Effector memory CD4-positive, alpha-beta T cell (primary cell): ENCODE results near the gene PDE3A.
"Not testable (repeated sequence)": the region's sequence is repeated elsewhere in the genome, so short reads cannot be mapped to it uniquely, and the experiment has no call there.

Source experiments
- DNase-seq, 3 donors: peaks; one replicate each; pipeline ENCODE4 v3.0.0-alpha.2; 2020
- H3K27ac ChIP-seq: 2 replicates; pipeline ENCODE4 v1.7.0; 2013; ENCODE audit warnings: mild to moderate bottlenecking, low read length, moderate library complexity; ENCODE audit not compliant: insufficient read depth, poor library complexity, severe bottlenecking
- H3K27me3 ChIP-seq: replicated peaks from 2 replicates; pipeline ENCODE4 v1.7.0; 2013; ENCODE audit warnings: mild to moderate bottlenecking, low read length; ENCODE audit not compliant: insufficient read depth, control insufficient read depth, poor library complexity, severe bottlenecking
- H3K36me3 ChIP-seq: 2 replicates; pipeline ENCODE4 v1.7.0; 2013; ENCODE audit warnings: mild to moderate bottlenecking, low read length, moderate library complexity; ENCODE audit not compliant: control insufficient read depth, insufficient read depth
- H3K4me1 ChIP-seq: 2 replicates; pipeline ENCODE4 v1.7.0; 2013; ENCODE audit warnings: low read length, mild to moderate bottlenecking; ENCODE audit not compliant: control insufficient read depth, insufficient read depth, poor library complexity, severe bottlenecking
- H3K4me3 ChIP-seq: 2 replicates; pipeline ENCODE4 v1.7.0; 2013; ENCODE audit warnings: low read length, low read depth, mild to moderate bottlenecking; ENCODE audit not compliant: insufficient read depth, poor library complexity, severe bottlenecking
- H3K9me3 ChIP-seq: 2 replicates; pipeline ENCODE4 v1.7.0; 2013; ENCODE audit warnings: mild to moderate bottlenecking, low read length, moderate library complexity; ENCODE audit not compliant: control insufficient read depth

Gene PDE3A

GRCh38 chr12:20601668-20602280 is 233.4 kb downstream of the PDE3A start:
- H3K4me3 ChIP-seq = no peak overlapping the region
- no peak overlapping the region for H3K27ac ChIP-seq
- no peaks in the 10 kb centered on the region for H3K4me1 ChIP-seq
- H3K27me3 ChIP-seq = no peaks in the 10 kb centered on the region
- no peaks in the 10 kb centered on the region for H3K9me3 ChIP-seq
- no peak for DNase-seq
- no peaks in the 10 kb centered on the region for H3K36me3 ChIP-seq

GRCh38 chr12:20602641-20603391 is 234.5 kb downstream of the PDE3A start:
- Histone ChIP-seq H3K27ac (no peak overlapping the region), H3K27me3 (no peaks in the 10 kb centered on the region), H3K4me3 (no peak overlapping the region), H3K4me1 (no peaks in the 10 kb centered on the region), H3K36me3 (no peaks in the 10 kb centered on the region), H3K9me3 (no peaks in the 10 kb centered on the region)
- no peak for DNase-seq

DNA sequence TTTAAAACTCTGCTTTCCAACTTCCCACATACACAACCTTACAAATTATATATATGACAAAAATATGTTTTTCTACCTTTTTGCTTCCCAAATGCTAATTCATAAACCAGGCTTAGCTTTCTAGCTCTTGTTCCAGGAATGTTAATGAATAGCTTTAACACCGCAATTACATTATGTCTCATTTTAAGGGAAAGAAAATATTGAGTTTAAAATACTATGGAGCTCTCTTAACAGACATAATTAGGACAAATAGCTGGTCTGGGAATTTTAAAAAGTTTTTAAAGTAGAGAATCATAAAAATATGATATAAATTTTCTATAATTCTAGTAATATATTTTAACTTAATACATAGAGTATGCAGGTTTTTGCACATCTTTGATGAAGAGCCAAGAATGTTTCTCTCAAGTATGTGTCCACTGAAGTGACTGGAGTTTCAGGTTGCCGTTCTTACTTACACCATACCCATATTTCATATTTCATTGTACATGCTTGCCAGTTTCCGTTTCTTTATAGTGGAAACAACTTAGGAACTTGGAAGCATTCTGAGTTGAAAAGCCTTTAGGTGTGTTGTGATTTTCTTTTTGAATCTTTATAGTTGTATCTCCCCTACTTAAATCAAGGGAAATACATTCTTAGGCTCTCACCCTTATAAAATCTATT is 236.2 kb downstream of the PDE3A start:
- Histone ChIP-seq H3K27me3 (no peaks in the 10 kb centered on the region), H3K4me1 (no peaks in the 10 kb centered on the region), H3K4me3 (no peak overlapping the region), H3K36me3 (no peaks in the 10 kb centered on the region), H3K27ac (no peak overlapping the region), H3K9me3 (no peaks in the 10 kb centered on the region)
- DNase-seq = no peak

GRCh38 chr12:20615020-20615419 is 246.7 kb downstream of the PDE3A start:
- not testable (repeated sequence) for H3K4me1 ChIP-seq, H3K9me3 ChIP-seq, H3K36me3 ChIP-seq, DNase-seq, H3K27ac ChIP-seq, H3K27me3 ChIP-seq, H3K4me3 ChIP-seq

DNA sequence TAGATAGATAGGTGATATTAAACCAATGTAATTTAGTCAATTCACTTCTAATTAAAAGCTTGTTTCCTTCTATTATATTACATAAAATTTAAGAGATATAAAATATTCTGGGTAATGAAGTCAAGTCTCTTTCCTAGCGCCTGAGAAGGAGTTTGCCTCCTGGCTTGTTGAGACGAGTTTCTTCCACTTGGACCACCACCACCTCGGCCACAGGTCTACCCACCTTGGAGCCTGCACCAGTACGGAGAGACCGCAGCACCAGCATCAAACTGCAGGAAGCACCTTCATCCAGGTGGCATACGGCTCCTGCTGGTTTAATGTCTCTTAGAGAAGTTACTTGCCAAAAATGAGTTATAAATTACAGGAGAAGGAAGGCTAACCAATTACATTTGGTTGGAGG is 247.8 kb downstream of the PDE3A start:
- Histone ChIP-seq H3K9me3 (no peaks in the 10 kb centered on the region), H3K36me3 (no peaks in the 10 kb centered on the region), H3K27ac (no peak overlapping the region), H3K27me3 (no peaks in the 10 kb centered on the region), H3K4me1 (no peaks in the 10 kb centered on the region), H3K4me3 (no peak overlapping the region)
- no peak for DNase-seq

- Histone ChIP-seq H3K4me1 (no peaks in the 10 kb centered on the region), H3K36me3 (no peaks in the 10 kb centered on the region), H3K9me3 (no peaks in the 10 kb centered on the region), H3K4me3 (no peak overlapping the region), H3K27me3 (no peaks in the 10 kb centered on the region), H3K27ac (no peak overlapping the region)
- DNase-seq = no peak
These were observed 251.9 kb downstream of the PDE3A start for GRCh38 chr12:20620261-20620660.

GRCh38 chr12:20624718-20625117 is 256.4 kb downstream of the PDE3A start:
- H3K4me1 ChIP-seq = no peaks in the 10 kb centered on the region
- DNase-seq = no peak
- no peaks in the 10 kb centered on the region for H3K9me3 ChIP-seq
- no peak overlapping the region for H3K4me3 ChIP-seq
- H3K27ac ChIP-seq = no peak overlapping the region
- no peaks in the 10 kb centered on the region for H3K27me3 ChIP-seq
- H3K36me3 ChIP-seq = no peaks in the 10 kb centered on the region

- no peak for DNase-seq
- H3K36me3 ChIP-seq = no peaks in the 10 kb centered on the region
- no peaks in the 10 kb centered on the region for H3K4me1 ChIP-seq
- H3K27me3 ChIP-seq = no peaks in the 10 kb centered on the region
- H3K4me3 ChIP-seq = no peak overlapping the region
- no peak overlapping the region for H3K27ac ChIP-seq
- H3K9me3 ChIP-seq = no peaks in the 10 kb centered on the region
These were observed 257.2 kb downstream of the PDE3A start for GRCh38 chr12:20625531-20625930.

GRCh38 chr12:20627001-20627588 is 258.8 kb downstream of the PDE3A start:
- Histone ChIP-seq H3K27ac (no peak overlapping the region), H3K9me3 (no peaks in the 10 kb centered on the region), H3K4me3 (no peak overlapping the region), H3K36me3 (no peaks in the 10 kb centered on the region), H3K27me3 (no peaks in the 10 kb centered on the region), H3K4me1 (no peaks in the 10 kb centered on the region)
- no peak for DNase-seq
